Fibroblast of mammary gland (primary cell): ENCODE results near the gene CNKSR3.

ENCODE experiments used
- DNase-seq: peaks from one replicate; pipeline ENCODE4 v3.0.0-alpha.2; 2010; ENCODE audit warnings: low read depth
- H3K4me3 ChIP-seq: 2 replicates; pipeline ENCODE4 v1.5.1; 2011; ENCODE audit warnings: low read depth, mild to moderate bottlenecking, low read length, moderate library complexity; ENCODE audit not compliant: control insufficient read depth
- TF ChIP-seq, protein P1 (sequence below): conservative IDR thresholded peaks from 2 replicates; pipeline ENCODE4 v1.5.1; 2011; ENCODE audit warnings: low read depth, low read length, inconsistent platforms; ENCODE audit not compliant: control insufficient read depth, insufficient read depth

Gene CNKSR3

DNA sequence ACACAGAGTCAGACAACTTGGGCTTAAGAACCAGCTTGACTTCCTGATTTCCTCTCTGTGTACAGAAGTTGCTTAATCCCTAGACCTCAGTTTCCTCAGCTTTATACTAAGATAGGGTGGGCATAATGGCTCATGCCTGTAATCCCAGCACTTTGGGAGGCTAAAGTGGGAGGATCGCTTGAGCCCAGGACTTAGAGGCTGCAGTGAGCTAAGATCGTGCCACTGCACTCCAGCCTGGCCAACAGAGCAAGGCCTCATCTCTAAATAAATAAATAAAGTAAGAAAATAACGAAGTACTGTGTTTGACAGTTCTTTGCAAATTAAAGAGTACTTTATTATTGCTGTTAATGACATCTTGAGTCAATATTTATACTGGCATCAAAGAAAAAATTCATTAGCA lies 41.7 kb downstream of the CNKSR3 start:
- TF ChIP-seq, protein P1, sequence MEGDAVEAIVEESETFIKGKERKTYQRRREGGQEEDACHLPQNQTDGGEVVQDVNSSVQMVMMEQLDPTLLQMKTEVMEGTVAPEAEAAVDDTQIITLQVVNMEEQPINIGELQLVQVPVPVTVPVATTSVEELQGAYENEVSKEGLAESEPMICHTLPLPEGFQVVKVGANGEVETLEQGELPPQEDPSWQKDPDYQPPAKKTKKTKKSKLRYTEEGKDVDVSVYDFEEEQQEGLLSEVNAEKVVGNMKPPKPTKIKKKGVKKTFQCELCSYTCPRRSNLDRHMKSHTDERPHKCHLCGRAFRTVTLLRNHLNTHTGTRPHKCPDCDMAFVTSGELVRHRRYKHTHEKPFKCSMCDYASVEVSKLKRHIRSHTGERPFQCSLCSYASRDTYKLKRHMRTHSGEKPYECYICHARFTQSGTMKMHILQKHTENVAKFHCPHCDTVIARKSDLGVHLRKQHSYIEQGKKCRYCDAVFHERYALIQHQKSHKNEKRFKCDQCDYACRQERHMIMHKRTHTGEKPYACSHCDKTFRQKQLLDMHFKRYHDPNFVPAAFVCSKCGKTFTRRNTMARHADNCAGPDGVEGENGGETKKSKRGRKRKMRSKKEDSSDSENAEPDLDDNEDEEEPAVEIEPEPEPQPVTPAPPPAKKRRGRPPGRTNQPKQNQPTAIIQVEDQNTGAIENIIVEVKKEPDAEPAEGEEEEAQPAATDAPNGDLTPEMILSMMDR = no peak
- DNase-seq = no peak
- no peak overlapping the region for H3K4me3 ChIP-seq

DNA sequence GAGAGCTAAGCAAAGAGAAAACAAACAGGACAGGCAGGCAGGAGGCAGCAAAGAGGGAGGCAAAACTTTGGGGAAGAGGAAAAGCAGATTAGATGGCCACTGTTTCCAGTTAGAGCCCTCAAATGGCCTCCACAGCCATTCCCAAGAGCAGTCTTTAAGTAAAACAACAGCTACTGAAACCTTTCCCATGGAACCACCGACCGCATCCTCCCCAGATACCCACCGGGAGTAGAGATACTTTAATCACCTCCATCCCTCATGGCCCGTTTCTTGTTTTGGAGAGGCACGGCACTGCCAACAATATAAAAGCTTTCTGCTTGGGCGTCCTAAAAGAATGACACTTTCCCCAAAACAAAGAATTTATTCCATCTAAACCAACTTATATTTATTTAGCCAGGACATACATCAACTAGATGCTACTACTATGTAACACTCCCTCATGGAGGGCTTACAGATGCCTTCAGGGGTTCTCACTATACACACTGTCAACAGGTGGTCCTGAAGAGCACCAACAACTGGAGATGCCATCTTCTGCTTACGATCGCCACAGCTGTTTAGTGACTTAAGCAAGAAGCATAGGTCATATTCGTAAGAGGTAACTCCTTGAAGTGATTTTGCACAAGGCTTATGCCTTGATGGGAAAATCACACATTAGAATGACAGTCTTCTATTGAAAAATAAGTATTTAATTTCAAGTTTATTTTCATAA lies 43.4 kb downstream of the CNKSR3 start:
- H3K4me3 ChIP-seq = no peak overlapping the region
- DNase-seq = no peak
- TF ChIP-seq, protein P1 = no peak

DNA sequence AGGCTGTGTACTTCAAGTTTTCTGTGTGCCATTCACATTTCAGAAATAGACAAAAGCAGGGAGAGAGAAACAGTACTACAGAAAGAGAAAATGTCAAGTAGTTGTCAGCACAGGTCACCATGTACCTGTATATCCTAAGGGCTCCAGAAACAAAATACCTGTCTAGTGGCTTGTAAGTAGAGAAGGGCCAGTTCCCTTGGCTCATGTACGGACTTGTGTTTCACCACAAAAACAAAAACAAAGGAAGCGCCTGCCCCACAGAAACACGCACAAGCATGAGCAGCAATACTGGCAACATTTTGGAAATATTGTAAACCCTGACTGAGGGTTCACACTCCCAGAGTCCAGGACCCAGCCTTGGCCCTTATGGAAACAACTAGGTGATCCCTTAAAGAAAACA lies 44.3 kb downstream of the CNKSR3 start:
- TF ChIP-seq, protein P1 = no peak
- DNase-seq = no peak
- no peak overlapping the region for H3K4me3 ChIP-seq

DNA sequence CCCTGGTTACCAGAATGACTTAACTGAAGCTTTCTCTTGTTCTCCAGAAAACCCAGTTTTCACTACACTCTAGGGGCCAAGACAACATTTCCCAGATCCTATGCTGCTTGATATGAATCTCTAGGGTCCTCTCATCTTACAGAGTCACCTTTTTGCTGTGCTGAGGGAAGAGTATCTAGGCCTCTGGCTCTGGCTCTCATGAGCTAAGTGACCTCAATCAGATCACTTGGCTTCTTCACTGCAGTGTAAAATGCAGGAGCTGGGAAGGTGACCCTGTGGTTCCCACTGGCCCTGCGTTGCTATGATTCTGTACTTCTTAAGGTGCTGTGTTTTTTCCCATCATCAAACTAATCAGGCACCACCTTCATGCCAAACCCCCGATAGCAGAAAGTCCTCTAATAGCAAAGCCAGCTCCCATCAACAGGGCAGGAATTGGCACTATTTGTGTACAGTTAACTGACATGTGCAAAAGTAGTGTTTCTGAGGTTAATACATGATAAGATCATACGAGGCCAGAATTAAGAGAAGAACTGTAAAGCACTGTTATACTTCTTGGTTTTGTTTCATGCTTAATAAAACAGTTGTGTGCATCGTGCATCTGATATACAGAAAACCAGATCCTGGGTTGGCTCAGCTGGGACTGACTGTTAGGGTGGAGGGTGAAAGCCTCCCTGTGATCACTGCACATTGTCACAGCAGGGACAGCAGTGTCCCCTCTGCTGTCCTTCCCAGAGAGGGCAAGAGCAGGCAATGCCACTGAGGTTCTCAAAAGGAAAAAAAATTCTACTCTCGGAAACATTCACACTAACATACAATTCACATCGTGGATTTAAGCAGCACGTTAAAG lies 46.7 kb downstream of the CNKSR3 start:
- TF ChIP-seq, protein P1 = no peak
- H3K4me3 ChIP-seq = no peak overlapping the region
- no peak for DNase-seq

GRCh38 chr6:154462425-154462824 lies 48.1 kb downstream of the CNKSR3 start:
- TF ChIP-seq, protein P1 = no peak
- no peak for DNase-seq
- H3K4me3 ChIP-seq = no peak overlapping the region

DNA sequence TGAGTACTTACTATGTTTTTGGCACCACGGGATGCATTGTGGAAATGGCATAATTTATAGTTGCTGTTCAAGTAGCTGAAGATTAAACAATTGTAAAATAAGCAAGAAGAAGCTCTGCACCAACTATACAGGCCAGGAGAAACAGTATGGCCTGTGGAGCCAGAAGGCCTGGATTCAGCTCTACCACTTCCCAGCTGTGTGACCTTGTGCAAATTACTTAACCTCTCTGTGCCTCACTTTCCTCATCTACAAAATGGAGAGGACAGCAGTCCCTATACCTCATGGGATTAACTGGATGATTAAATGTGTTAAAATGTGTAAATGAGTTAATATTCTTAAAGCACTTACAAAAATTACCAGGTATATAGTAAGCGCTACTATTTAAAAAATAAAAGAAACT lies 49.1 kb downstream of the CNKSR3 start:
- TF ChIP-seq, protein P1 = no peak
- H3K4me3 ChIP-seq = no peak overlapping the region
- DNase-seq = no peak
